ENCODE results near the gene PELI2. TPM values are rescaled to one million over a fixed set of nuclear protein-coding genes. Genes with fewer than 3 reads are reported as not detected.

PELI2 gene
- total RNA-seq, 2 donors from 2014 or later: 2.0 to 3.2 TPM

DNA sequence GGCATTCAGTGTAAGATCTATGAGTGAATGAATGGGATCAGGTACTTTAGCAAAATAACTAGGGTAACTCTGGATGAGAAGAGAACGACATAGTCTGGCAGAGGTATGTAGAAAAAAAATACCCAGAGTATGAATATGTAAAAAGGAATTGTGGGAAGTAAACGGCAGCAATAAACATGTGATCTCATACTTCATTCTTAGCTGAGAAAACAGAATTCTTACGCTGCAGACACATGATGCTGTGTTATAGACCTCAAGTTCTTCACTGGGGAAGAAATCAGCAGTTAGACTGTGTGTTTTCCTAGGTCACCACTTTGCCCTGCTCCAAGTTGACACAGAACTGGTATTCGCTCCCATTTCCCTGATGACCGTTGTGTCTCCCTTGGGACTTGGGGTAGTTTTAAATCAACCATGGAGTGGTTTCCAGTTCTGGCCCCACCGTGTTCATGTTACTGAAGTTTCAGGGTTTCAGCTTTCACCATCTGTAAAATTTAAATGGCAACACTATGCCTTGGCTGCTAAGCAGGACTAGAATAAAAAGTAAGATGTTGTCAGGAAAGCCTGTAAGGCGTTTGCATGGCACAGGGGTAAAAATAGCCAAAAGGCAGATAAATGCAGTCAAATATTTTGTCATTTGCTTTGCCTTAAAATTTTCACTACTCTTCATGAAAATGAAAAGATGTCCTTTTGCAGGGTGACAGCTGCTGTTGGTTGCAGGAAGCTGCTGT lies 223.7 kb downstream of the PELI2 start:
- no peak for ATAC-seq
- no peak overlapping the region for H3K27ac Mint-ChIP-seq
- DNase-seq (ENCODE audit: low spot score in 2 of 2): no peak
- H3K36me3 Mint-ChIP-seq: no peaks in the 10 kb centered on the region
- no peaks in the 10 kb centered on the region for H3K9me3 Mint-ChIP-seq

DNA sequence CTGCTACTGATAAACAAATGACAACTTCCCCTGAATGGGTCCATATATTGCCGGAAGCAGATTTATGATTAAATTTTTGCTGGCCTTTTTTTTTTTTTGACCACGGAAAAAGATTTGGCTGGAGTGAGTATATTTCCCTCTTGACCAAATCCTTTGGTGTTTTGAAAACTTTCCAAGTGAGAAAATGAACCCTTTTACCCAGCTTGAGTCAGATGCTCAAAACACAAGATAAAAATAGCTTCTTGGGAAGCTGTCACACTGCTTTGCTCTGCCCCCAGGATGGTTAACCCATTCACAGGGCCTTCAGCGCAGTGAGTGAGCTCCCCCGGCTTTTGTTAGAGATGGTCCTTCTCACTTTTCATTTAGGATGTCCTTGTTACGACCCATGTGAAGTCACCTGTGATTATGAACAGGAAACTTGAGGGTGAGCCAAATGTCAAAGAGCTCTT lies 224.3 kb downstream of the PELI2 start:
- ATAC-seq (no peak), DNase-seq (ENCODE audit: low spot score in 2 of 2) (no peak)
- no peak overlapping the region for H3K27ac Mint-ChIP-seq
- no peaks in the 10 kb centered on the region for H3K9me3 Mint-ChIP-seq
- H3K36me3 Mint-ChIP-seq: no peaks in the 10 kb centered on the region

DNA sequence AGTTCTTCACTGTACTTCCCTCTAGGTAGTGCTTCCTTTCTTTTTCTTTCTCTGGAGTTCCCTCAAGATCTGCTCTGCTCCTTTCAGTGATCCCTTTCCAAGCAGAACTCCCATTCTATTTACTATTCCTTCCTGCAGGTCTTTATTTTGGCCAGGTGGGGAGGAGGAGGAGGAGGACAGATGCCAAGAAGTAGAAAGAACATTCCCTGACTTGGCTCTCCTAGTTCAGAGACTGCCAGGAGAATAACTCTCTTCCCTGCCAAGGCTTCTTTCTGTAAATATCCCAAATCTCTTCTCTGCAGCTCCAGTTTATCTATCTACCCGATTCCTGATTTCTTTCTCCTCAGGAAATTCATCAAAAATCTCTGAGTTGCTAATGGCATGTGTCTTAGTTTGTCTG lies 231.7 kb downstream of the PELI2 start:
- Mint-ChIP-seq H3K9me3 (peaks cover 4 to 7% of the 10 kb centered on the region in 2 donors), H3K36me3 (peaks cover 0 to 16% of the 10 kb centered on the region in 2 donors), H3K27ac (no peak overlapping the region)
- ATAC-seq (no peak), DNase-seq (ENCODE audit: low spot score in 2 of 2) (no peak)
